H9 (cell line): ENCODE results near the gene GHITM. TPM values are rescaled to one million over a fixed set of nuclear protein-coding genes. Genes with fewer than 3 reads are reported as not detected.

Source experiments
- DNase-seq: peaks from one replicate; pipeline ENCODE4 v3.0.0-alpha.2; 2017
- H2AFZ ChIP-seq: one replicate; pipeline ENCODE4 v1.6.1; 2013; ENCODE audit warnings: mild to moderate bottlenecking, low read length, control low read depth, moderate library complexity
- H2AK5ac ChIP-seq: 2 replicates; pipeline ENCODE4 v1.6.1; 2013; ENCODE audit warnings: low read length, control low read depth, mixed read lengths; ENCODE audit not compliant: insufficient read length
- H2BK120ac ChIP-seq: one replicate; pipeline ENCODE4 v1.6.1; 2013; ENCODE audit warnings: low read depth, mild to moderate bottlenecking, low read length, control low read depth, inconsistent platforms; ENCODE audit not compliant: poor library complexity, severe bottlenecking
- H2BK12ac ChIP-seq: 2 replicates; pipeline ENCODE4 v1.6.1; 2013; ENCODE audit warnings: low read length, control low read depth, mixed read lengths, low read depth; ENCODE audit not compliant: insufficient read length
- H2BK15ac ChIP-seq: 2 replicates; pipeline ENCODE4 v1.6.1; 2013; ENCODE audit warnings: low read depth, low read length, control low read depth
- H2BK20ac ChIP-seq: one replicate; pipeline ENCODE4 v1.6.1; 2013; ENCODE audit warnings: low read depth, mild to moderate bottlenecking, low read length, control low read depth, inconsistent platforms; ENCODE audit not compliant: poor library complexity, severe bottlenecking
- H2BK5ac ChIP-seq: 2 replicates; pipeline ENCODE4 v1.6.1; 2013; ENCODE audit warnings: low read length, control low read depth, mixed read lengths; ENCODE audit not compliant: insufficient read length
- H3K14ac ChIP-seq: 2 replicates; pipeline ENCODE4 v1.6.1; 2013; ENCODE audit warnings: low read length, control low read depth; ENCODE audit not compliant: insufficient read depth
- H3K18ac ChIP-seq: 2 replicates; pipeline ENCODE4 v1.6.1; 2013; ENCODE audit warnings: low read depth, mild to moderate bottlenecking, mixed read lengths, low read length, control low read depth; ENCODE audit not compliant: insufficient read length
- H3K23ac ChIP-seq: 2 replicates; pipeline ENCODE4 v1.6.1; 2013; ENCODE audit warnings: low read length, control low read depth, mixed read lengths, low read depth; ENCODE audit not compliant: insufficient read length
- H3K23me2 ChIP-seq: 2 replicates; pipeline ENCODE4 v1.6.1; 2013; ENCODE audit warnings: low read depth, mild to moderate bottlenecking, mixed read lengths, low read length, control low read depth; ENCODE audit not compliant: insufficient read length, poor library complexity, severe bottlenecking
- H3K27ac ChIP-seq: 2 replicates; pipeline ENCODE4 v1.5.1; 2013; ENCODE audit warnings: low read length, control low read depth, mixed read lengths, low read depth; ENCODE audit not compliant: insufficient read length
- H3K27me3 ChIP-seq: 2 replicates; pipeline ENCODE4 v1.6.1; 2013; ENCODE audit warnings: low read length, control low read depth, inconsistent platforms; ENCODE audit not compliant: insufficient read depth
- H3K4ac ChIP-seq: 2 replicates; pipeline ENCODE4 v1.6.1; 2013; ENCODE audit warnings: low read depth, mild to moderate bottlenecking, control low read depth, inconsistent platforms, low read length, moderate library complexity
- H3K4me1 ChIP-seq: 2 replicates; pipeline ENCODE4 v1.6.1; 2013; ENCODE audit warnings: low read length, control low read depth, inconsistent platforms; ENCODE audit not compliant: insufficient read depth
- H3K4me2 ChIP-seq: 2 replicates; pipeline ENCODE4 v1.6.1; 2013; ENCODE audit warnings: low read length, control low read depth, mixed read lengths; ENCODE audit not compliant: insufficient read length, insufficient read depth
- H3K56ac ChIP-seq: 2 replicates; pipeline ENCODE4 v1.6.1; 2013; ENCODE audit warnings: low read depth, mild to moderate bottlenecking, mixed read lengths, low read length, control low read depth; ENCODE audit not compliant: insufficient read length
- H3K79me1 ChIP-seq: 2 replicates; pipeline ENCODE4 v1.6.1; 2013; ENCODE audit warnings: low read depth, mild to moderate bottlenecking, moderate library complexity, low read length, control low read depth, inconsistent platforms; ENCODE audit not compliant: insufficient read depth, poor library complexity, severe bottlenecking
- H3K79me2 ChIP-seq: 2 replicates; pipeline ENCODE4 v1.6.1; 2013; ENCODE audit warnings: low read length, control low read depth, inconsistent platforms; ENCODE audit not compliant: insufficient read depth
- H3K9ac ChIP-seq: 2 replicates; pipeline ENCODE4 v1.6.1; 2013; ENCODE audit warnings: low read length, control low read depth, mixed read lengths; ENCODE audit not compliant: insufficient read length; ENCODE audit errors: extremely low read depth
- H3K9me3 ChIP-seq: one replicate; pipeline ENCODE4 v1.6.1; 2013; ENCODE audit warnings: low read depth, low read length, inconsistent platforms; ENCODE audit not compliant: control insufficient read depth
- H3T11ph ChIP-seq: one replicate; pipeline ENCODE4 v1.6.1; 2013; ENCODE audit warnings: mild to moderate bottlenecking, low read length, control low read depth, inconsistent platforms
- H4K20me1 ChIP-seq: one replicate; pipeline ENCODE4 v1.6.1; 2013; ENCODE audit not compliant: control insufficient read depth, insufficient read length, insufficient read depth
- H4K5ac ChIP-seq: 2 replicates; pipeline ENCODE4 v1.6.1; 2013; ENCODE audit warnings: low read depth, mild to moderate bottlenecking, mixed read lengths, low read length, control low read depth; ENCODE audit not compliant: insufficient read length
- H4K8ac ChIP-seq: replicated peaks from 2 replicates; pipeline ENCODE4 v1.6.1; 2013; ENCODE audit warnings: low read length, control low read depth, mixed read lengths, low read depth; ENCODE audit not compliant: insufficient read length
- H4K91ac ChIP-seq: 2 replicates; pipeline ENCODE4 v1.6.1; 2013; ENCODE audit warnings: low read depth, mild to moderate bottlenecking, moderate library complexity, mixed read lengths, low read length, control low read depth; ENCODE audit not compliant: insufficient read length
- H3K27ac Mint-ChIP-seq, 3 experiments: 2 replicates in 2 of 3; 3 replicates in 1 of 3; pipeline ENCODE4 v1.8.0; 2020 to 2021; ENCODE audit warnings: mixed read lengths in 3 of 3, mild to moderate bottlenecking in 1 of 3, moderate library complexity in 1 of 3
- H3K27me3 Mint-ChIP-seq: 2 replicates; pipeline ENCODE4 v1.8.0; 2021; ENCODE audit warnings: low read depth, mild to moderate bottlenecking, moderate library complexity, mixed read lengths
- H3K36me3 Mint-ChIP-seq, 3 experiments: 2 replicates in 2 of 3; 3 replicates in 1 of 3; pipeline ENCODE4 v1.8.0; 2020 to 2021; ENCODE audit warnings: low read depth in 3 of 3, mixed read lengths in 3 of 3; ENCODE audit not compliant: insufficient read depth in 1 of 3
- H3K4me1 Mint-ChIP-seq, 2 experiments: 2 replicates each; pipeline ENCODE4 v1.8.0; 2020; ENCODE audit warnings: mixed read lengths in 2 of 2
- H3K4me3 Mint-ChIP-seq, 2 experiments: 2 replicates in 1 of 2; 3 replicates in 1 of 2; pipeline ENCODE4 v1.8.0; 2020 to 2021; ENCODE audit warnings: mild to moderate bottlenecking in 2 of 2, mixed read lengths in 2 of 2, moderate library complexity in 1 of 2
- H3K9me3 Mint-ChIP-seq, 2 experiments: 2 replicates in 1 of 2; 3 replicates in 1 of 2; pipeline ENCODE4 v1.8.0; 2020; ENCODE audit warnings: mild to moderate bottlenecking in 2 of 2, mixed read lengths in 2 of 2, moderate library complexity in 1 of 2
- CTCF ChIP-seq: fragments of 200-600 bp; sonication (generic); conservative IDR thresholded peaks from 3 replicates; pipeline ENCODE4 v1.8.0; 2021; ENCODE audit warnings: antibody characterized with exemption, mild to moderate bottlenecking
- WGBS: extraction: QIAGEN DNeasy Blood & Tissue Kit; methylation state at CpG from one replicate; pipeline ENCODE4 v1.1.7; 2013; ENCODE audit warnings: missing lambda C conversion rate, low lambda C conversion rate, mixed read lengths; ENCODE audit not compliant: insufficient read length; ENCODE audit errors: extremely low coverage; 5-methylcytosine and 5-hydroxymethylcytosine counted together
- total RNA-seq: library from RNA; stranded (reverse); gene quantifications from 2 replicates; pipeline ENCODE4 v1.2.1, GENCODE V29; 2021

The GHITM gene
- total RNA-seq, 1 experiment from 2014 or later: 95.6 TPM

GRCh38 chr10:84173501-84173929 lies 34.2 kb downstream of the GHITM start, which contains the start of gene GPR15LG:
TSS of gene GPR15LG (plus strand) at chr10:84173801. CDS start at chr10:84173852, 51 bp downstream.
- no peak within 1 kb of the TSS for H3T11ph ChIP-seq
- no peaks in the 10 kb centered on the region; the same call in 1 of the 2 replicates for H3K27me3 ChIP-seq
- no peak within 1 kb of the TSS for H3K27ac Mint-ChIP-seq
- no peaks in the 10 kb centered on the region for H3K4me1 Mint-ChIP-seq
- H3K27me3 Mint-ChIP-seq: peaks cover 3% of the 10 kb centered on the region
- no peak within 1 kb of the TSS for H2BK120ac ChIP-seq
- no peak within 1 kb of the TSS for H3K4me2 ChIP-seq
- no peak within 1 kb of the TSS; the same call in 1 of the 2 replicates for H3K14ac ChIP-seq
- H2AK5ac ChIP-seq: no peak within 1 kb of the TSS
- no peak within 1 kb of the TSS for H3K23ac ChIP-seq
- H3K4me1 ChIP-seq: no peaks in the 10 kb centered on the region
- no peak within 1 kb of the TSS for H3K27ac ChIP-seq
- peaks cover 0 to 1% of the 10 kb centered on the region in 2 experiments; a peak in 1 of 5 replicates for H3K9me3 Mint-ChIP-seq
- TF ChIP-seq CTCF: no peak
- no peaks in the 10 kb centered on the region for H3K79me2 ChIP-seq
- H4K91ac ChIP-seq: no peak within 1 kb of the TSS
- H3K18ac ChIP-seq: no peak within 1 kb of the TSS
- H2BK15ac ChIP-seq: no peak within 1 kb of the TSS
- H2BK20ac ChIP-seq: no peak within 1 kb of the TSS
- H3K23me2 ChIP-seq: no peaks in the 10 kb centered on the region
- H3K9ac ChIP-seq: no peak within 1 kb of the TSS
- DNase-seq: no peak
- H3K79me1 ChIP-seq: no peaks in the 10 kb centered on the region
- no peak within 1 kb of the TSS for H2BK5ac ChIP-seq
- H3K4me3 Mint-ChIP-seq: no peak within 1 kb of the TSS
- no peak within 1 kb of the TSS for H4K8ac ChIP-seq
- no peak within 1 kb of the TSS for H3K56ac ChIP-seq
- no peak within 1 kb of the TSS for H2AFZ ChIP-seq
- H2BK12ac ChIP-seq: no peak within 1 kb of the TSS
- WGBS: no CpG with 5 or more reads among the region's 2 CpGs
- H4K20me1 ChIP-seq: no peaks in the 10 kb centered on the region
- H3K4ac ChIP-seq: no peak within 1 kb of the TSS
- H4K5ac ChIP-seq: no peak within 1 kb of the TSS
- no peaks in the 10 kb centered on the region for H3K36me3 Mint-ChIP-seq
- no peaks in the 10 kb centered on the region for H3K9me3 ChIP-seq
